Neural progenitor cell (in vitro differentiated cells): ENCODE results near the gene ANXA8.
"Not testable (repeated sequence)": the region's sequence is repeated elsewhere in the genome, so short reads cannot be mapped to it uniquely, and the experiment has no call there.

ENCODE experiments used
- EZH2 ChIP-seq: fragments of 200-600 bp; sonication (generic); IDR thresholded peaks from 2 replicates; pipeline ENCODE4 v1.6.1; 2017; ENCODE audit warnings: antibody characterized with exemption, mild to moderate bottlenecking, moderate library complexity
- TF ChIP-seq, protein P1 (sequence below): fragments of 200-600 bp; sonication (generic); IDR thresholded peaks from 2 replicates; pipeline ENCODE4 v1.5.1; 2017; ENCODE audit warnings: antibody characterized with exemption, mild to moderate bottlenecking

DNA sequence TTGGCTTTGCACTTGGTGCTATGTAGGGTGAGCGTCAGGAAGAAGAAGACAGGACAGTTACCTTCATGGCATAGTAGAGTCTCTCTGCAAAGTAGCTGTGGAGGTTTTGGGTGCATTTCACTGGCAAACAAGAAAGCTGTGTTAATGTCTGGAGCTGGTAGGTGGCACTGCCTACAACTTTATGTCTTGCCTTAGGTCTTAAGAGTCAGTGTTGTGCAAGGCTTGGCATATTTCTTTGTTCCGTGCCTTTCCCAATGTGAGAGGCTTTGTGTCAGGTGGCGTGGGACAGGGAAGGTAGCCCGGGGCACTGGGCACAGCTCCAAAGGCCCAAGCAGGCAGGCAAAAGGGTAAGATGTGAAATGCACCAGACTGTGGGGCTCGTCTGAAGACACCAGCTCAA, 11.8 kb downstream of the ANXA8 start:
- TF ChIP-seq, protein P1, sequence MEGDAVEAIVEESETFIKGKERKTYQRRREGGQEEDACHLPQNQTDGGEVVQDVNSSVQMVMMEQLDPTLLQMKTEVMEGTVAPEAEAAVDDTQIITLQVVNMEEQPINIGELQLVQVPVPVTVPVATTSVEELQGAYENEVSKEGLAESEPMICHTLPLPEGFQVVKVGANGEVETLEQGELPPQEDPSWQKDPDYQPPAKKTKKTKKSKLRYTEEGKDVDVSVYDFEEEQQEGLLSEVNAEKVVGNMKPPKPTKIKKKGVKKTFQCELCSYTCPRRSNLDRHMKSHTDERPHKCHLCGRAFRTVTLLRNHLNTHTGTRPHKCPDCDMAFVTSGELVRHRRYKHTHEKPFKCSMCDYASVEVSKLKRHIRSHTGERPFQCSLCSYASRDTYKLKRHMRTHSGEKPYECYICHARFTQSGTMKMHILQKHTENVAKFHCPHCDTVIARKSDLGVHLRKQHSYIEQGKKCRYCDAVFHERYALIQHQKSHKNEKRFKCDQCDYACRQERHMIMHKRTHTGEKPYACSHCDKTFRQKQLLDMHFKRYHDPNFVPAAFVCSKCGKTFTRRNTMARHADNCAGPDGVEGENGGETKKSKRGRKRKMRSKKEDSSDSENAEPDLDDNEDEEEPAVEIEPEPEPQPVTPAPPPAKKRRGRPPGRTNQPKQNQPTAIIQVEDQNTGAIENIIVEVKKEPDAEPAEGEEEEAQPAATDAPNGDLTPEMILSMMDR: not testable (repeated sequence)
- not testable (repeated sequence) for TF ChIP-seq EZH2
